Liver (tissue), 9 donors: ENCODE measurements around the gene DCAF4. TPM values are rescaled to one million over a fixed set of nuclear protein-coding genes. Genes with fewer than 3 reads are reported as not detected.

ENCODE experiments used
- DNase-seq: peaks from one replicate; pipeline ENCODE4 v3.0.0-alpha.2; 2017; ENCODE audit warnings: low spot score
- H3K27ac ChIP-seq, 2 donors: one replicate each; pipeline ENCODE4 v1.7.0; 2013; ENCODE audit warnings: inconsistent platforms in 2 of 2, low read length in 2 of 2, control low read depth in 1 of 2, low read depth in 1 of 2, mild to moderate bottlenecking in 1 of 2
- H3K27me3 ChIP-seq, 4 donors: one replicate each; pipeline versions ENCODE4 v1.6.1 to v1.7.0; 2013; ENCODE audit warnings: low read length in 3 of 4, inconsistent platforms in 1 of 4, mild to moderate bottlenecking in 1 of 4, moderate library complexity in 1 of 4; ENCODE audit not compliant: control insufficient read depth in 4 of 4, insufficient read depth in 4 of 4
- H3K36me3 ChIP-seq, 4 donors: one replicate each; pipeline versions ENCODE4 v1.6.1 to v1.7.0; 2013; ENCODE audit warnings: low read length in 3 of 4, mild to moderate bottlenecking in 3 of 4, low read depth in 1 of 4, moderate library complexity in 1 of 4; ENCODE audit not compliant: control insufficient read depth in 4 of 4, insufficient read depth in 3 of 4
- H3K4me1 ChIP-seq, 4 donors: one replicate each; pipeline versions ENCODE4 v1.6.1 to v1.7.0; 2013; ENCODE audit warnings: low read length in 3 of 4, mild to moderate bottlenecking in 3 of 4, moderate library complexity in 1 of 4; ENCODE audit not compliant: control insufficient read depth in 4 of 4, insufficient read depth in 4 of 4
- H3K4me3 ChIP-seq, 3 donors: one replicate each; pipeline versions ENCODE4 v1.6.1 to v1.7.0; 2013; ENCODE audit warnings: low read length in 3 of 3, control low read depth in 1 of 3, low read depth in 1 of 3, mild to moderate bottlenecking in 1 of 3
- H3K9ac ChIP-seq, 2 donors: one replicate each; pipeline ENCODE4 v1.7.0; 2013; ENCODE audit warnings: low read length in 2 of 2, mild to moderate bottlenecking in 2 of 2, moderate library complexity in 2 of 2, control low read depth in 1 of 2, low read depth in 1 of 2
- H3K9me3 ChIP-seq, 4 donors: one replicate each; pipeline versions ENCODE4 v1.6.1 to v1.7.0; 2013; ENCODE audit warnings: low read length in 3 of 4; ENCODE audit not compliant: control insufficient read depth in 4 of 4
- EGR1 ChIP-seq, 2 donors: IDR thresholded peaks; 2 replicates each; pipeline ENCODE4 v1.6.1; 2016 to 2018; ENCODE audit warnings: antibody characterized with exemption in 2 of 2, low read depth in 2 of 2
- FOXA2 ChIP-seq: IDR thresholded peaks from 2 replicates; pipeline ENCODE4 v1.6.1; 2016; ENCODE audit warnings: antibody characterized with exemption
- GABPA ChIP-seq, 2 donors: IDR thresholded peaks in 1 of 2; conservative IDR thresholded peaks in 1 of 2; 2 replicates each; pipeline ENCODE4 v1.6.1; 2016; ENCODE audit warnings: antibody characterized with exemption in 2 of 2, mild to moderate bottlenecking in 1 of 2, moderate library complexity in 1 of 2
- HNF4A ChIP-seq, 2 donors: conservative IDR thresholded peaks; 2 replicates each; pipeline ENCODE4 v1.6.1; 2016; ENCODE audit warnings: antibody characterized with exemption in 2 of 2, mild to moderate bottlenecking in 2 of 2
- HNF4G ChIP-seq: IDR thresholded peaks from 2 replicates; pipeline ENCODE4 v1.6.1; 2016; ENCODE audit warnings: antibody characterized with exemption
- JUND ChIP-seq, 2 donors: IDR thresholded peaks; 2 replicates each; pipeline ENCODE4 v1.6.1; 2016; ENCODE audit warnings: antibody characterized with exemption in 2 of 2
- NR2F2 ChIP-seq: IDR thresholded peaks from 2 replicates; pipeline ENCODE4 v1.6.1; 2016; ENCODE audit warnings: antibody characterized with exemption
- RAD21 ChIP-seq, 2 donors: IDR thresholded peaks; 2 replicates each; pipeline ENCODE4 v1.6.1; 2016; ENCODE audit warnings: antibody characterized with exemption in 2 of 2, mild to moderate bottlenecking in 2 of 2
- RXRA ChIP-seq, 2 donors: IDR thresholded peaks; 2 replicates each; pipeline ENCODE4 v1.6.1; 2017 to 2018; ENCODE audit warnings: antibody characterized with exemption in 2 of 2, mild to moderate bottlenecking in 1 of 2
- SP1 ChIP-seq: IDR thresholded peaks from 2 replicates; pipeline ENCODE4 v1.6.1; 2018; ENCODE audit warnings: antibody characterized with exemption, mild to moderate bottlenecking
- YY1 ChIP-seq: IDR thresholded peaks from 2 replicates; pipeline ENCODE4 v1.6.1; 2016; ENCODE audit warnings: antibody characterized with exemption, mild to moderate bottlenecking
- WGBS: extraction: QIAGEN DNeasy Blood & Tissue Kit; methylation state at CpG from one replicate; pipeline ENCODE4 v1.1.7; 2013; 5-methylcytosine and 5-hydroxymethylcytosine counted together
- polyA plus RNA-seq, 2 donors: library from polyadenylated mRNA; stranded (reverse) in 1 of 2; unstranded in 1 of 2; fragments of 200-250 nt in 1 of 2; fragments of >200 nt in 1 of 2; fragmentation: Nextera tagmentation in 1 of 2; extraction: Ambion mirVana in 1 of 2; gene quantifications; one replicate each; pipeline versions ENCODE4 v1.2.1 to v1.2.3, GENCODE V29; 2013 to 2015
- total RNA-seq, 2 donors: library from RNA; depleted of rRNA; stranded (reverse); fragments of >200 nt; gene quantifications; one replicate each; pipeline ENCODE4 v1.2.3, GENCODE V29; 2014
- TF ChIP-seq, protein P1 (sequence below): fragments of 150-350 bp; IDR thresholded peaks from 2 replicates; pipeline ENCODE4 v1.5.1; 2017; ENCODE audit warnings: improper control_type of control experiment, low read depth, low read length; ENCODE audit not compliant: missing input control
- TF ChIP-seq, protein P2 (sequence below): IDR thresholded peaks from 2 replicates; pipeline ENCODE4 v1.6.1; 2016; ENCODE audit warnings: antibody characterized with exemption, mild to moderate bottlenecking
- TF ChIP-seq, protein P3 (sequence below): IDR thresholded peaks from 2 replicates; pipeline ENCODE4 v1.6.1; 2016; ENCODE audit warnings: antibody characterized with exemption
- TF ChIP-seq, protein P4 (sequence below): IDR thresholded peaks from 2 replicates; pipeline ENCODE4 v1.6.1; 2016; ENCODE audit warnings: antibody characterized with exemption
- donor health status: healthy.
- donor health status: healthy.
- donor health status: healthy.
- donor health status: healthy.
- donor health status: healthy.

Gene DCAF4
- total and polyA plus RNA-seq, 4 donors, result 3.5 to 11.0 (median 6.1) TPM

DNA sequence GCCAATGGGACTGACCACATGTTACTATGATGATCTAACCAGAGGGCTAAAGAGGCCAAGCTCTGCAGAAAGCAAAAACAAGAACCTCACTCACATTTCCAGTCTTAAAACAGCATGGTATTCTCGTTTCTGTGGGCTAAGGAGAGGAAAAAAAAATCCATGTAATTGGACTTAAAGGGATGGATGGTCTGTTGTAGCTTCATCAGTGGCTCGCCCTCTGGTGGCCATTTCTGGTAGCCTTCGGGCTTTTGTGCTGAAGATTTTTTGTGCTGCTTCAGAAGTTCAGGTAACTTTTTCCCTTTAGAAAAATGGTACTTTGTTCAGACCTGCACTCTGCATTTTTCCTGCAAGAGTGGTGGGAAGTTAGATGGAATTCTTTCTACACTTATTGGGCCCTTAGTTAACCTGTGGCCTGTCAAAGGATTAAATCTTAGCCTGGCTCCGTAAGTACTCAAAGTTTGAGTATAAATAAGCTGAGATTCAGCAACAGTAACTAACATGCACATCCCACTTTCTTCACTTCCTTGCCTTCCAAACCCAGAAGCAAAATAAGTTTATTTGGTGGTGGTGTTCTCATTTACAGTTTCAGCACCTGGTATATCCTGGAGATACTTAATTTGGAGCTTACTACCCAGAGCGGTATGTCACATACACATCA, 22.3 kb downstream of the DCAF4 start:
- Histone ChIP-seq H3K27me3 (no peaks in the 10 kb centered on the region), H3K9me3 (no peaks in the 10 kb centered on the region), H3K27ac (no peak overlapping the region), H3K4me1 (no peaks in the 10 kb centered on the region), H3K9ac (no peak overlapping the region), H3K4me3 (no peak overlapping the region), H3K36me3 (peaks cover 0 to 29% (median 6%) of the 10 kb centered on the region in 4 donors)
- 42% methylated on average over 5 of the region's 5 CpGs for WGBS
- DNase-seq, result peak; percentile 79
- TF ChIP-seq, protein P1, sequence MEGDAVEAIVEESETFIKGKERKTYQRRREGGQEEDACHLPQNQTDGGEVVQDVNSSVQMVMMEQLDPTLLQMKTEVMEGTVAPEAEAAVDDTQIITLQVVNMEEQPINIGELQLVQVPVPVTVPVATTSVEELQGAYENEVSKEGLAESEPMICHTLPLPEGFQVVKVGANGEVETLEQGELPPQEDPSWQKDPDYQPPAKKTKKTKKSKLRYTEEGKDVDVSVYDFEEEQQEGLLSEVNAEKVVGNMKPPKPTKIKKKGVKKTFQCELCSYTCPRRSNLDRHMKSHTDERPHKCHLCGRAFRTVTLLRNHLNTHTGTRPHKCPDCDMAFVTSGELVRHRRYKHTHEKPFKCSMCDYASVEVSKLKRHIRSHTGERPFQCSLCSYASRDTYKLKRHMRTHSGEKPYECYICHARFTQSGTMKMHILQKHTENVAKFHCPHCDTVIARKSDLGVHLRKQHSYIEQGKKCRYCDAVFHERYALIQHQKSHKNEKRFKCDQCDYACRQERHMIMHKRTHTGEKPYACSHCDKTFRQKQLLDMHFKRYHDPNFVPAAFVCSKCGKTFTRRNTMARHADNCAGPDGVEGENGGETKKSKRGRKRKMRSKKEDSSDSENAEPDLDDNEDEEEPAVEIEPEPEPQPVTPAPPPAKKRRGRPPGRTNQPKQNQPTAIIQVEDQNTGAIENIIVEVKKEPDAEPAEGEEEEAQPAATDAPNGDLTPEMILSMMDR, result peak; percentile 83
- TF ChIP-seq NR2F2 (no peak), EGR1 (IDR thresholded peaks at IDR 0.05; ENCODE audit: low read depth in 2 of 2) (no peak), YY1 (no peak), GABPA (IDR thresholded peaks at IDR 0.05 in 1 of 2, conservative IDR thresholded peaks at IDR 0.05 in 1 of 2) (no peak), RAD21 (IDR thresholded peaks at IDR 0.05) (peak; percentile 79 to 83), RXRA (IDR thresholded peaks at IDR 0.05) (no peak)
- TF ChIP-seq, protein P2, sequence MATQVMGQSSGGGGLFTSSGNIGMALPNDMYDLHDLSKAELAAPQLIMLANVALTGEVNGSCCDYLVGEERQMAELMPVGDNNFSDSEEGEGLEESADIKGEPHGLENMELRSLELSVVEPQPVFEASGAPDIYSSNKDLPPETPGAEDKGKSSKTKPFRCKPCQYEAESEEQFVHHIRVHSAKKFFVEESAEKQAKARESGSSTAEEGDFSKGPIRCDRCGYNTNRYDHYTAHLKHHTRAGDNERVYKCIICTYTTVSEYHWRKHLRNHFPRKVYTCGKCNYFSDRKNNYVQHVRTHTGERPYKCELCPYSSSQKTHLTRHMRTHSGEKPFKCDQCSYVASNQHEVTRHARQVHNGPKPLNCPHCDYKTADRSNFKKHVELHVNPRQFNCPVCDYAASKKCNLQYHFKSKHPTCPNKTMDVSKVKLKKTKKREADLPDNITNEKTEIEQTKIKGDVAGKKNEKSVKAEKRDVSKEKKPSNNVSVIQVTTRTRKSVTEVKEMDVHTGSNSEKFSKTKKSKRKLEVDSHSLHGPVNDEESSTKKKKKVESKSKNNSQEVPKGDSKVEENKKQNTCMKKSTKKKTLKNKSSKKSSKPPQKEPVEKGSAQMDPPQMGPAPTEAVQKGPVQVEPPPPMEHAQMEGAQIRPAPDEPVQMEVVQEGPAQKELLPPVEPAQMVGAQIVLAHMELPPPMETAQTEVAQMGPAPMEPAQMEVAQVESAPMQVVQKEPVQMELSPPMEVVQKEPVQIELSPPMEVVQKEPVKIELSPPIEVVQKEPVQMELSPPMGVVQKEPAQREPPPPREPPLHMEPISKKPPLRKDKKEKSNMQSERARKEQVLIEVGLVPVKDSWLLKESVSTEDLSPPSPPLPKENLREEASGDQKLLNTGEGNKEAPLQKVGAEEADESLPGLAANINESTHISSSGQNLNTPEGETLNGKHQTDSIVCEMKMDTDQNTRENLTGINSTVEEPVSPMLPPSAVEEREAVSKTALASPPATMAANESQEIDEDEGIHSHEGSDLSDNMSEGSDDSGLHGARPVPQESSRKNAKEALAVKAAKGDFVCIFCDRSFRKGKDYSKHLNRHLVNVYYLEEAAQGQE, result no peak
- TF ChIP-seq, protein P3, sequence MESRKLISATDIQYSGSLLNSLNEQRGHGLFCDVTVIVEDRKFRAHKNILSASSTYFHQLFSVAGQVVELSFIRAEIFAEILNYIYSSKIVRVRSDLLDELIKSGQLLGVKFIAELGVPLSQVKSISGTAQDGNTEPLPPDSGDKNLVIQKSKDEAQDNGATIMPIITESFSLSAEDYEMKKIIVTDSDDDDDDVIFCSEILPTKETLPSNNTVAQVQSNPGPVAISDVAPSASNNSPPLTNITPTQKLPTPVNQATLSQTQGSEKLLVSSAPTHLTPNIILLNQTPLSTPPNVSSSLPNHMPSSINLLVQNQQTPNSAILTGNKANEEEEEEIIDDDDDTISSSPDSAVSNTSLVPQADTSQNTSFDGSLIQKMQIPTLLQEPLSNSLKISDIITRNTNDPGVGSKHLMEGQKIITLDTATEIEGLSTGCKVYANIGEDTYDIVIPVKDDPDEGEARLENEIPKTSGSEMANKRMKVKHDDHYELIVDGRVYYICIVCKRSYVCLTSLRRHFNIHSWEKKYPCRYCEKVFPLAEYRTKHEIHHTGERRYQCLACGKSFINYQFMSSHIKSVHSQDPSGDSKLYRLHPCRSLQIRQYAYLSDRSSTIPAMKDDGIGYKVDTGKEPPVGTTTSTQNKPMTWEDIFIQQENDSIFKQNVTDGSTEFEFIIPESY, result no peak
- TF ChIP-seq, protein P4, sequence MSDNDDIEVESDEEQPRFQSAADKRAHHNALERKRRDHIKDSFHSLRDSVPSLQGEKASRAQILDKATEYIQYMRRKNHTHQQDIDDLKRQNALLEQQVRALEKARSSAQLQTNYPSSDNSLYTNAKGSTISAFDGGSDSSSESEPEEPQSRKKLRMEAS, result no peak

DNA sequence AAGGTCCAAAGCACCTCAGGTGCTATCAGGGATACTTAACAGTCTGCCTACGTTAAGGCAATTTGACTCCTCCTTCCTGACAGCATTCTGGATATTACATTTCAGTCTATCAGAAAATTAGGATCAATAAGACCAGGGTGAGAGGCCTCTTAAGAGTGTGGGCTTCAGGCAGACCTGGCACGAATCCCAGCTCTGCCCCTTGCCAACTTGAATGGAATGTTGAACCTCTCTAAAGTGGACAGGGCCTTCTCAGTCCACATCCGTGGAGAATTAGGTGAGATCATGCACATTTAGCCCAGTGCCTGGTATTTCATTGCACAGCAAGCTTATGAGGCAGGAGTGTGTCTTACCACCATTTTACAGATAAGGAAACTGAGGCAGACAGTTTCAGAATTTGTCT, 25.9 kb downstream of the DCAF4 start:
- no peak for DNase-seq
- H3K9ac ChIP-seq, result no peak overlapping the region
- H3K4me1 ChIP-seq, result no peaks in the 10 kb centered on the region
- peaks cover 6 to 32% (median 9%) of the 10 kb centered on the region in 4 donors for H3K36me3 ChIP-seq
- WGBS, result 71% methylated on average over 3 of the region's 3 CpGs
- H3K9me3 ChIP-seq, result no peaks in the 10 kb centered on the region
- H3K27me3 ChIP-seq, result no peaks in the 10 kb centered on the region
- no peak overlapping the region for H3K4me3 ChIP-seq
- H3K27ac ChIP-seq, result no peak overlapping the region
- TF ChIP-seq, protein P2, result no peak
- TF ChIP-seq RAD21 (IDR thresholded peaks at IDR 0.05) (no peak), HNF4G (no peak), HNF4A (conservative IDR thresholded peaks at IDR 0.05) (no peak), NR2F2 (no peak), GABPA (IDR thresholded peaks at IDR 0.05 in 1 of 2, conservative IDR thresholded peaks at IDR 0.05 in 1 of 2) (no peak), YY1 (no peak), FOXA2 (no peak), JUND (IDR thresholded peaks at IDR 0.05) (no peak), RXRA (IDR thresholded peaks at IDR 0.05) (no peak), EGR1 (IDR thresholded peaks at IDR 0.05; ENCODE audit: low read depth in 2 of 2) (no peak), SP1 (no peak)
- TF ChIP-seq, protein P1, result no peak
